22Rv1 (cell line): Measurements from ENCODE around the gene AKAP6.

Source experiments
- H3K27ac ChIP-seq: fragments of 450-650 bp; 2 replicates; pipeline ENCODE4 v1.5.1; 2017
- ZFX ChIP-seq: fragments of 450-650 bp; IDR thresholded peaks from 2 replicates; pipeline ENCODE4 v1.6.1; 2017; ENCODE audit warnings: antibody characterized with exemption, borderline replicate concordance
- TF ChIP-seq, protein P1 (sequence below): fragments of 450-650 bp; IDR thresholded peaks from 2 replicates; pipeline ENCODE4 v1.5.1; 2017; ENCODE audit warnings: mild to moderate bottlenecking

The AKAP6 gene

DNA sequence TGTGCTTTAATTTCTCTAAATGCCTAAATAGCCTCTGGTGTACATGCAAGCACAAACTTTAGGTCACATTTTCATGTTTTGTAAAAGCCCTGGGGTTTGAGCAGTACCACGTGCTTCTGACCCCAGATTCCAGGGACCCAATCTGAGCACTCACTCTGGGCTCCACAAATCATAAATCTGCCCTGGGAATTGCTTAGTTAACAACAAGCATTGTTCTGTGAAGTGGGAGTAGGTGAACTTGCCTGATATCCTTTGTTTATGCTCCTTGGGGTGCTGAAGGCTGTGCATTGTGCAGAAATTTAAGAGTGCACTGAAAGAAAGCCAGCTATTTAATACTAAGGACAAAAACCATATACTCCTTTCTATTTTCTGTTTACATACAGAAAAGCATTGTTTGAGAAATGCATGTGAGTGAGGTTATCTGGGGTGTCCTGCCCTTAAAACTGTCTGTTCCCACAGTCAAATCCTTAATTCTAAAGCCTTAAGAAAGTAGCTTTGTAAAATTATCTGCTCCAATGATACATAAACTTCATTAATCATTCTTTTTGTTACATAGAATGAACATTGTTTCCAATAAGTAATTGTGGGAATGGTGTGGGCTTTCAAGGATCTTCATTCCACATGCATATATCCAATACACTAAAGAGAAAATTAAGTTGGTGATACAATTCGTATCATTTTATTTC lies 351.0 kb downstream of the AKAP6 start:
- TF ChIP-seq, protein P1, sequence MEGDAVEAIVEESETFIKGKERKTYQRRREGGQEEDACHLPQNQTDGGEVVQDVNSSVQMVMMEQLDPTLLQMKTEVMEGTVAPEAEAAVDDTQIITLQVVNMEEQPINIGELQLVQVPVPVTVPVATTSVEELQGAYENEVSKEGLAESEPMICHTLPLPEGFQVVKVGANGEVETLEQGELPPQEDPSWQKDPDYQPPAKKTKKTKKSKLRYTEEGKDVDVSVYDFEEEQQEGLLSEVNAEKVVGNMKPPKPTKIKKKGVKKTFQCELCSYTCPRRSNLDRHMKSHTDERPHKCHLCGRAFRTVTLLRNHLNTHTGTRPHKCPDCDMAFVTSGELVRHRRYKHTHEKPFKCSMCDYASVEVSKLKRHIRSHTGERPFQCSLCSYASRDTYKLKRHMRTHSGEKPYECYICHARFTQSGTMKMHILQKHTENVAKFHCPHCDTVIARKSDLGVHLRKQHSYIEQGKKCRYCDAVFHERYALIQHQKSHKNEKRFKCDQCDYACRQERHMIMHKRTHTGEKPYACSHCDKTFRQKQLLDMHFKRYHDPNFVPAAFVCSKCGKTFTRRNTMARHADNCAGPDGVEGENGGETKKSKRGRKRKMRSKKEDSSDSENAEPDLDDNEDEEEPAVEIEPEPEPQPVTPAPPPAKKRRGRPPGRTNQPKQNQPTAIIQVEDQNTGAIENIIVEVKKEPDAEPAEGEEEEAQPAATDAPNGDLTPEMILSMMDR = no peak
- H3K27ac ChIP-seq = no peak overlapping the region

DNA sequence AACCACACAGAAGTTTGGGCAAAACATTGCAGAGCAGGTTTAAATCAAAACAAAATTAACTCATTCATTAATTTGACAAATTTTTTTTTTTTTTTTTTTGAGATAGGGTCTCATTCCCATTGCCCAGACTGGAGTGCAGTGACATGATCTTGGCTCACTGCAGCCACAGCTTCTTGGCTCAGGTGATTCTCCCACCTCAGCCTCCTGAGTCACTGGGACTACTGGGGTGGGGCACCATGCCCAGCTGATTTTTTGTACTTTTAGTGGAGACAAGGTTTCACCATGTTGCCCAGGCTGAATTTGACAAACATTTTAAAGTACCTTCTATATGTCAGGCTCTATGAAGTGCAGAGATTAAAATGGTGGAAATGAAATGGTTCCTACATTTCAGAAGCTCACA lies 352.5 kb downstream of the AKAP6 start:
- H3K27ac ChIP-seq = no peak overlapping the region
- no peak for TF ChIP-seq ZFX
- TF ChIP-seq, protein P1 = no peak

DNA sequence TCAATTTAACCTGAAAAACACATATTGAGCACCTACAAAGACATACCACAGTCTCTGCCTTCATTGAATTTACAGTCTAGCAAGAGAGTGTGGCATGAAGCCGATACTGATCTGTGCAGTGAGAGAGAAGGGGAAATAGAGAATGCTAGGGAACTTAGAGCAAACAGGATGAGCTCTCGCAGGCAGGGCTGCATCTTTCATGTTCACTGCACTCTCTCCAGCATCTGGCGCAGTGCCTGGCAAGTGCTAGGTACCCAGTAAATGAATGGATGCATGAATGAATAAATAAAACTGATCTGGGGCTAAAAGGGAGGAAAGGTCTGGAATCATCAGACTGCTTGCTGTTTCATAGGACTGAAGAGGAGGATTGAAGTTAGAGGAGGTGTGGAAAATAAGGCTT lies 353.1 kb downstream of the AKAP6 start:
- TF ChIP-seq, protein P1 = no peak
- no peak for TF ChIP-seq ZFX
- H3K27ac ChIP-seq = no peak overlapping the region

DNA sequence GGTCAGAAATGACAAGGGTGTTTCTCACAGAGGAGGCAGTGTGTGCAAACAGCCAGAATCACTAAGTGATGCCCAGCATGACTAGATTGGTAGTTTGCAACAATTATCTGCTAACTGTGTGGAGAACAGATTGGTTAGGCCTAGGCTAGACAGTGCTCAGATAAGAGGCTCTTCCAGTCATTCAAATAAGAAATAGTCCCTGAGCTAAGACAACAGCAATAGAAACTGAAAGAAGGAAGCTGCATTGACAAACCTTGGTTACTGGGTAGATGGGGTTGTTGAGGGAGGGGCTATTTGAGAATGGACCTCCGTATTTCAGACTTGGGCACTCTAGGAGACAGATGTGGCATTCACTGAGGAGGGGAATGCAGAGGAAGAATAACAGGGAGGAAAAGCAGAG lies 354.6 kb downstream of the AKAP6 start:
- TF ChIP-seq, protein P1 = no peak
- TF ChIP-seq ZFX = no peak
- H3K27ac ChIP-seq = no peak overlapping the region

DNA sequence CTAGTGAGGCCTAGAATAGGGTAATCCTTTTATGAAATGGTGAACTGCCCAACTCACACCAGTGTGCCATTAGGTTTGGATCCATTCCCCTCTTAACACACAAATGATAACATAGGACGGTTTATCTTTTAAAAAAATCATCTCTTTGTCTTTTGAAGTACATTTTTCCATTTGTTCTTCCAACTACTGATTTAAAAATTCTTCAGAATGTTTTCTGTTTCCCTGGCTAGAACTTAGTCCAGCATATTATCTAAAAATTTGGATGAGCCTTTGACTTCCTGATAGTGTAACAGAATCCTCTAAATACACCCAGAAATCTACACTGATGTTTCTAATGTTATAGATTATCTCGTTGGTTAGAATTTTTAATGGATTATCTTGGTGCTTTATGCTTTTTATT lies 359.8 kb downstream of the AKAP6 start:
- TF ChIP-seq, protein P1 = no peak
- no peak for TF ChIP-seq ZFX
- no peak overlapping the region for H3K27ac ChIP-seq

DNA sequence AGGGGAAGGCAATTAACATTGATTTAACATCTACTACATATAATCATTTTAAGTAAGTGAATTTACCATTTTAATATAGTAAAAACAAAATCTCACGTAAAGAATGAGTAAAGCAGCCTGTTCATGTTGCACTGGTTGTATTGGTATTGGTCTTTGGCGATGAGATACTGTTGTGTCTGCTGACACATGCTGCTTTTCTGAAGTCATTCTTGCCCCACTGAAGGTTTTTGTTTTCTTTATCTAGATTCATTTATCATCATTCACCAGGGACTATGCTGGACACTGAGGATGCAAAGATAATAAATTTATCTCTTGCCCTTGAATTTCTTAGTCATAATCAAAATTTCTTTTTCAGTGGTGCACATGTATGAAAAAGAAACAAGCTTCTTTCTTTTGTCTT lies 363.3 kb downstream of the AKAP6 start:
- TF ChIP-seq ZFX = no peak
- TF ChIP-seq, protein P1 = no peak
- no peak overlapping the region for H3K27ac ChIP-seq

DNA sequence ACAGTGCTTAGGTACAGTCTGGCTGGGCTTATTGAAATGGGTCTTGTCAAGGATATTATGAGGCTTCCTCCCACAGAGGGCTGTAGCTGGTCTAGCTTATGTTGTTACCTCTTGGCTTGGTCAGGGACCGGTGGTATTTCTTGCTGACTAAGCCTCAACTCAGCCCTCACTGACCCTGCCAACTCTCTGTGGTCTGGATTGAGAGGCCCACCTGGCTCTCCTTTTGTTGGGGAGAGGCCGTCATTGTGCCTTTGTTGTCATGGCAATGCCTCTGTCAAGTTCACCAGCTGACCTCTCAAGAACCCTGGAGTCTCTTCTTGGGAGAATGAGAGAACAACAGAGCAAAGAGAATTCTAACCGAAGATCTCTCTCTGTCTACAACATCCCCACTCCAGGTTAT lies 364.0 kb downstream of the AKAP6 start:
- H3K27ac ChIP-seq = no peak overlapping the region
- TF ChIP-seq, protein P1 = no peak
- no peak for TF ChIP-seq ZFX
